ENCODE results near the gene C14orf93. TPM values are rescaled to one million over a fixed set of nuclear protein-coding genes. Genes with fewer than 3 reads are reported as not detected.
A peak's percentile ranks its signal among the peaks of the same experiment; 100 is the strongest.
"Not testable (repeated sequence)": the region's sequence is repeated elsewhere in the genome, so short reads cannot be mapped to it uniquely, and the experiment has no call there.

C14orf93 gene
- total RNA-seq, 4 donors from 2014 or later, result 11.0 to 34.4 (median 19.8) TPM

GRCh38 chr14:23018107-23018506 is 8.2 kb upstream of the C14orf93 start:
- no peaks in the 10 kb centered on the region for H3K36me3 ChIP-seq
- no peaks in the 10 kb centered on the region for H3K4me1 ChIP-seq
- H3K9me3 ChIP-seq, result no peaks in the 10 kb centered on the region
- H3K27ac ChIP-seq, result no peak overlapping the region
- no peak overlapping the region for H3K4me3 ChIP-seq
- TF ChIP-seq CTCF (IDR thresholded peaks at IDR 0.05) (no peak), POLR2A (IDR thresholded peaks at IDR 0.05) (no peak)
- H3K27me3 ChIP-seq, result no peaks in the 10 kb centered on the region
- DNase-seq, result no peak

GRCh38 chr14:23017091-23017490 is 7.1 kb upstream of the C14orf93 start:
- H3K4me1 ChIP-seq, result no peaks in the 10 kb centered on the region
- no peaks in the 10 kb centered on the region for H3K36me3 ChIP-seq
- TF ChIP-seq CTCF (IDR thresholded peaks at IDR 0.05), result no peak
- TF ChIP-seq POLR2A (IDR thresholded peaks at IDR 0.05), result no peak
- H3K27me3 ChIP-seq, result no peaks in the 10 kb centered on the region
- H3K4me3 ChIP-seq, result no peak overlapping the region
- no peaks in the 10 kb centered on the region for H3K9me3 ChIP-seq
- no peak overlapping the region for H3K27ac ChIP-seq
- no peak for DNase-seq

- DNase-seq, result no peak
- TF ChIP-seq POLR2A (IDR thresholded peaks at IDR 0.05) (no peak), CTCF (IDR thresholded peaks at IDR 0.05) (no peak)
- H3K36me3 ChIP-seq, result no peaks in the 10 kb centered on the region
- H3K27ac ChIP-seq, result no peak overlapping the region
- no peaks in the 10 kb centered on the region for H3K27me3 ChIP-seq
- H3K9me3 ChIP-seq, result no peaks in the 10 kb centered on the region
- no peak overlapping the region for H3K4me3 ChIP-seq
- no peaks in the 10 kb centered on the region for H3K4me1 ChIP-seq
Measured at GRCh38 chr14:23015618-23016017, 5.7 kb upstream of the C14orf93 start.

GRCh38 chr14:23013749-23014054 is 3.8 kb upstream of the C14orf93 start:
- not testable (repeated sequence) for H3K4me1 ChIP-seq, H3K9me3 ChIP-seq, H3K4me3 ChIP-seq, H3K27me3 ChIP-seq, H3K27ac ChIP-seq, DNase-seq, H3K36me3 ChIP-seq

GRCh38 chr14:23013054-23013748 is 3.3 kb upstream of the C14orf93 start:
- no peak for DNase-seq
- Histone ChIP-seq H3K9me3 (no peaks in the 10 kb centered on the region), H3K4me3 (no peak overlapping the region), H3K4me1 (peaks cover 0 to 12% (median 2%) of the 10 kb centered on the region in 4 donors), H3K27me3 (no peaks in the 10 kb centered on the region), H3K36me3 (no peaks in the 10 kb centered on the region), H3K27ac (no peak overlapping the region)
- no peak for TF ChIP-seq CTCF (IDR thresholded peaks at IDR 0.05)
- TF ChIP-seq POLR2A (IDR thresholded peaks at IDR 0.05), result no peak

- Histone ChIP-seq H3K4me1 (peaks cover 0 to 22% (median 2%) of the 10 kb centered on the region in 4 donors), H3K27ac (peak overlapping the region; percentile 69 to 85 (median 78)), H3K27me3 (no peaks in the 10 kb centered on the region), H3K36me3 (no peaks in the 10 kb centered on the region), H3K4me3 (peak overlapping the region; percentile 43 to 75 (median 60)), H3K9me3 (no peaks in the 10 kb centered on the region)
- TF ChIP-seq POLR2A (IDR thresholded peaks at IDR 0.05) (no peak), CTCF (IDR thresholded peaks at IDR 0.05) (no peak)
- no peak for DNase-seq
Measured at GRCh38 chr14:23009483-23009938, 432 bp downstream of the C14orf93 start.
